ENCODE data around the gene TNFSF13.

Gene TNFSF13

DNA sequence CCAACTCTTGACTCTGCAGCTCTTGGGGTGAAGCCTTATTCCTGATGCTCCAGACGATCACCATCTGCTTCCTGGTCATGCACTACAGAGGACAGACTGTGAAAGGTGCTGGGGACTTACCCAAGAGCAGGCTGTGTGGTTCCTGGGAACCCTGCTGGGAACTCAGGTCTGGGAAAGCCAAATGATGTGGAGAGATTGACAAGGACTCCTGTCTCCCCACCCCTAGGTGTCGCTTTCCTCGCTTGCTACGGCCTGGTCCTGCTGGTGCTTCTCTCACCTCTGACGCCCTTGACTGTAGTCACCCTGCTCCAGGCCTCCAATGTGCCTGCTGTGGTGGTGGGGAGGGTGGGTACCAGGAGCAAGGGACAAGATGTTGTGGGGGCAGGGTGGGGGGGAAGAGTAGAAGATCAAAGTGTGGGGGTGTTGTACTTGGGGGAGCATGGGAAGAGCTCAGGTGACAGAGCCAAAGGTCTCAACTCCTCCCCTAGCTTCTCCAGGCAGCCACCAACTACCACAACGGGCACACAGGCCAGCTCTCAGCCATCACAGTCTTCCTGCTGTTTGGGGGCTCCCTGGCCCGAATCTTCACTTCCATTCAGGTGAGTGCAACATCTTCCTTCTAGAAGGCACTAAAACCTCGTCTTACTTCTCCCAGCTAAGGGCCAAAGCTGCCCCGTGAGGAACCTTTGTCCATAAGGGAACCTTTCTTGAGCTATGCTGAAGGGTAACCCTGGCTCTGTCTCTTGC, 28.3 kb downstream of the TNFSF13 start:
- Histone ChIP-seq H3K4me3 (ENCODE audit: low read depth, low read length) (no peak overlapping the region), H3K4me1 (peaks cover 19% of the 10 kb centered on the region), H3K9me3 (ENCODE audit: control insufficient read depth, low read length) (no peaks in the 10 kb centered on the region), H3K27me3 (ENCODE audit: control insufficient read depth, insufficient read depth, low read length) (no peaks in the 10 kb centered on the region), H2AFZ (no peak overlapping the region), H3K9ac (no peak overlapping the region), H3K27ac (peak overlapping the region; percentile 49), H3K36me3 (ENCODE audit: control insufficient read depth, insufficient read depth, low read length) (no peaks in the 10 kb centered on the region), H3K79me2 (peaks cover 16% of the 10 kb centered on the region), H3K4me2 (ENCODE audit: low read length) (no peak overlapping the region)
- TF ChIP-seq, protein P1, sequence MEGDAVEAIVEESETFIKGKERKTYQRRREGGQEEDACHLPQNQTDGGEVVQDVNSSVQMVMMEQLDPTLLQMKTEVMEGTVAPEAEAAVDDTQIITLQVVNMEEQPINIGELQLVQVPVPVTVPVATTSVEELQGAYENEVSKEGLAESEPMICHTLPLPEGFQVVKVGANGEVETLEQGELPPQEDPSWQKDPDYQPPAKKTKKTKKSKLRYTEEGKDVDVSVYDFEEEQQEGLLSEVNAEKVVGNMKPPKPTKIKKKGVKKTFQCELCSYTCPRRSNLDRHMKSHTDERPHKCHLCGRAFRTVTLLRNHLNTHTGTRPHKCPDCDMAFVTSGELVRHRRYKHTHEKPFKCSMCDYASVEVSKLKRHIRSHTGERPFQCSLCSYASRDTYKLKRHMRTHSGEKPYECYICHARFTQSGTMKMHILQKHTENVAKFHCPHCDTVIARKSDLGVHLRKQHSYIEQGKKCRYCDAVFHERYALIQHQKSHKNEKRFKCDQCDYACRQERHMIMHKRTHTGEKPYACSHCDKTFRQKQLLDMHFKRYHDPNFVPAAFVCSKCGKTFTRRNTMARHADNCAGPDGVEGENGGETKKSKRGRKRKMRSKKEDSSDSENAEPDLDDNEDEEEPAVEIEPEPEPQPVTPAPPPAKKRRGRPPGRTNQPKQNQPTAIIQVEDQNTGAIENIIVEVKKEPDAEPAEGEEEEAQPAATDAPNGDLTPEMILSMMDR (IDR thresholded peaks at IDR 0.05): peak; percentile 52

GRCh38 chr17:7587420-7588151, 29.0 kb downstream of the TNFSF13 start:
- Histone ChIP-seq H3K36me3 (ENCODE audit: control insufficient read depth, insufficient read depth, low read length) (no peaks in the 10 kb centered on the region), H3K4me1 (peaks cover 17% of the 10 kb centered on the region), H2AFZ (no peak overlapping the region), H3K4me2 (ENCODE audit: low read length) (no peak overlapping the region), H3K9me3 (ENCODE audit: control insufficient read depth, low read length) (no peaks in the 10 kb centered on the region), H3K4me3 (ENCODE audit: low read depth, low read length) (no peak overlapping the region), H3K27ac (peak overlapping the region; percentile 49), H3K27me3 (ENCODE audit: control insufficient read depth, insufficient read depth, low read length) (no peaks in the 10 kb centered on the region), H3K9ac (no peak overlapping the region), H3K79me2 (peaks cover 15% of the 10 kb centered on the region)
- TF ChIP-seq, protein P1 (IDR thresholded peaks at IDR 0.05): no peak

- H3K9me3 ChIP-seq (ENCODE audit: control insufficient read depth, low read length): no peaks in the 10 kb centered on the region
- peaks cover 9% of the 10 kb centered on the region for H3K4me1 ChIP-seq
- no peak overlapping the region for H3K4me2 ChIP-seq (ENCODE audit: low read length)
- peak overlapping the region; percentile 81 for H2AFZ ChIP-seq
- TF ChIP-seq, protein P1 (IDR thresholded peaks at IDR 0.05): no peak
- no peaks in the 10 kb centered on the region for H3K27me3 ChIP-seq (ENCODE audit: control insufficient read depth, insufficient read depth, low read length)
- H3K36me3 ChIP-seq (ENCODE audit: control insufficient read depth, insufficient read depth, low read length): no peaks in the 10 kb centered on the region
- no peak overlapping the region for H3K4me3 ChIP-seq (ENCODE audit: low read depth, low read length)
- H3K79me2 ChIP-seq: peaks cover 7% of the 10 kb centered on the region
- H3K27ac ChIP-seq: no peak overlapping the region
- H3K9ac ChIP-seq: no peak overlapping the region
These were observed 30.1 kb downstream of the TNFSF13 start for GRCh38 chr17:7588553-7589203.

- peaks cover 5% of the 10 kb centered on the region for H3K79me2 ChIP-seq
- peaks cover 9% of the 10 kb centered on the region for H3K4me1 ChIP-seq
- H3K4me2 ChIP-seq (ENCODE audit: low read length): no peak overlapping the region
- no peak overlapping the region for H3K9ac ChIP-seq
- TF ChIP-seq, protein P1 (IDR thresholded peaks at IDR 0.05): peak; percentile 92
- H2AFZ ChIP-seq: peak overlapping the region; percentile 81
- H3K27me3 ChIP-seq (ENCODE audit: control insufficient read depth, insufficient read depth, low read length): no peaks in the 10 kb centered on the region
- peak overlapping the region; percentile 0 for H3K27ac ChIP-seq
- no peaks in the 10 kb centered on the region for H3K36me3 ChIP-seq (ENCODE audit: control insufficient read depth, insufficient read depth, low read length)
- H3K4me3 ChIP-seq (ENCODE audit: low read depth, low read length): no peak overlapping the region
- no peaks in the 10 kb centered on the region for H3K9me3 ChIP-seq (ENCODE audit: control insufficient read depth, low read length)
These were observed 30.8 kb downstream of the TNFSF13 start for GRCh38 chr17:7589204-7589868.

Data from parathyroid adenoma (tissue), 2 donors.